Measurements from ENCODE around the gene BIRC6.
"Not testable (repeated sequence)": the region's sequence is repeated elsewhere in the genome, so short reads cannot be mapped to it uniquely, and the experiment has no call there.

The BIRC6 gene

DNA sequence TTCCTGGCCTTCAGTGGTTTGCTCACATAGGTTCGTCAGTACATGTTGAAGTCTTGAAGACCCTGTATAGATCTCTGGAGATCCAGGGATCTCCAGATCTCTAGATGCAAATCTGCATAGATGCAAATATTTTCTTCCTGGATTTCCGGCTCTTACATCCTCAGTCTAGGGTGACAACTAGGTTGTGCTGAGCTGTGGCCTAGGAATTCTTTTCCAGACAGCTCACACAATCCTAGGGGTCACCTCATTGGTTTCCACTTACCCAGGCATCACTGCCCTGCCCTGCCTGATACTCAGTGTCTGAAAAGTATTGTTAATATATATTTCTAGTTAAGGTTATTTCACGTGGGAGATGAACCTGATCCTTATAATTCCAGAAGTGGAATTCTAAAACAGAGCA is 165.9 kb downstream of the BIRC6 start:
- no peak for DNase-seq

DNA sequence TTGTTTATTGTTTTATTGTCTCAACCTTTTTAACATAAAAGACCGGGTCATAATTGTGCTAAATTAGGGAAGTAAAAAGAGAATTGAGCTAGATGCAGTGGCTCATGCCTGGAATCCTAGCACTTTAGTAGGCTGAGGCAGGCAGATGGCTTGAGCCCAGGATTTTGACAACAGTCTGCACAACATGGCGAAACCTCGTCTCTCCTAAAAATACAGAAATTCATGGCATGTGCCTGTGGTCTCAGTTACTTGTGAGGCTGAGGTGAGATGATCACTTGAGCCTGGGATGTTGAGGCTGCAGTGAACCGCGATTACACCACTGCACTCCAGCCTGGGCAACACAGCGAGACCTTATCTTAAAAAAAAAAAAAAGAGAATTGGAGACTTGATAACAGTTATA is 166.9 kb downstream of the BIRC6 start:
- no peak for DNase-seq

DNA sequence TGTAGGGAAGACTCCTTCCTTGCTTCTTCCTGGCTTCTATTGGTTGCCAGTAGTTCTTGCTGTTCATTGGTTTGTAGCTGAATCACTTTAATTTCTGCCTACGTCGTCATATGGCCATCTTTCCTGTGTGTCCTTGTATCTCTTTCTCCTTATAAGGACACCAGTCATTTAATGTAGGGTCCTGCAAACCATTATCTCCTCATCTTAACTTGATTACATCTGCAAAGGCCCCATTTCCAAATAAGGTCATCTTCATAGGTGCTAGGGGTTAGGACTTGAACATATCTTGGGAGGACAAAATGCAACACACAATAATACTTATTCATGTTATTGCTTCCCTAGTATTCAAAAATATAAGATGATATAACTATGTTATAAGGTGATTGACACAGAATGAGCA is 175.5 kb downstream of the BIRC6 start:
- DNase-seq: no peak

DNA sequence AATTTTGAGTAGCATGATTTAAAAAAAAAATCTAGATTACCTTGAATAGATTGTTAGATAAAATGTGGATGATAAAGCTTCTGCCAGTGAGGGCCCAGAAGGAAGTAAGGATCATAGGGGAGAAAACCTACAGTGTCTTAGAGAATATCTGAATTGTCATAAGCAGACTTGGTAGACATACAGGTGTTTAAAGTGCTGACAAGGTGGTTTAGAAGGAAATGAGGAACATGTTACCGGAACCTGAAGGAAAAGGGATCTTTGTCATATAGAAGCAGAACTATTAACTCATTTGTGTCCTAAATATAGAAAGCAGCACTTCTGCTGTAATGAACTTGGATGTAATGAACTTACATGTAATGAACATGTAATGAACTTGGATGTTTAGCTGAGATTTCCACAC is 176.1 kb downstream of the BIRC6 start:
- DNase-seq: no peak

DNA sequence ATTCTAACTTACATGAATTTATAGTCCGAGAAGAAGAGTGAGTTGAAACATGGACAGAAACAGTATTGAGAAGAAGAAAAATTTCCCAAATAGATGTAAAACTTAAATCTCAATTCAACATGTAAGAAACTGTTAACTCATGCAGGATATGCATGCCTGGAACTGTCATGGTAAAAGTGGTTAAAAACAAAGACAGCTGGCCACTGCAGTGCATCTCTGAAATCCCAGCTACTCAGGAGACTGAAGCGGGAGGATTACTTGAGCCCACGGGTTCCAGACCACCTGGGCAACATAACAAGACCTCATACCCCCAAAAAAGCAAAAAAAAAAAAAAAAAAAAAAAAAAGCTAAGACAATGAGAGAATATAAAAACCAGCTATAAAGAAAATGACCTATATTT is 178.0 kb downstream of the BIRC6 start:
- no peak for DNase-seq

DNA sequence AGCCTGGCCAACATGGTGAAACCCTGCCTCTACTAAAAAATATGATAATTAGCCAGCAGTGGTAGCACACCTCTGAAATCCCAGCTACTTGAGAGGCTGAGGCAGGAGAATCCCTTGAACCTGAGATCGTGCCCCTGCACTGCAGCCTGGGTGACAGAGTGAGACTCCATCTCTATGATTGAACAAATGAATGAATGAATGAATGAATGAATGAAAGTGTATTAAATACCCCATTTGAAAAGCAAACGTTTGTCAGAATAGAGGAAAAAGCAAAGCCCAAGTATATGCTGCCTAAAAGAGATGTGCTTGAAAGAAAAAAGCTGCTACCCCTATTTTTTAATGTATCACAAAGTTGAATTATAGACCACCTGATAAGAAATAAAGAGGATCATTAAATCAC is 181.9 kb downstream of the BIRC6 start:
- DNase-seq: no peak

DNA sequence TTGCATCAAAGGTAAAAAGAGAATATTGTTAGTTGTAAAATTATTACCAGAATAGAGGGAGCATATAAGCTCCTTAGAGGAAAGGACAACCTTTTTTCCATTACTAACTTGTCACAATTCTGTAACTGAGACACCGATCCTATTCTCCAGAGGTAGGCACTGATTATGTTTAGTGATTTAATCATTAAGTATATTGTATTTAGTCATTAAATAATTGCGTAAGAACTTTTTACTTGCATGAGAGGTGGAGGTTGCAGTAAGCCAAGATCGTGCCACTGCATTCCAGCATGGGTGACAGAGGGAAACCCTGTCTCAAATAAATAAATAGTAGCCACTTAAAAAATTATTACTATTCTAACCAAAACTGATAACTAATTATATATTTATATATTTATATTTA is 195.7 kb downstream of the BIRC6 start:
- DNase-seq: not testable (repeated sequence)

DNA sequence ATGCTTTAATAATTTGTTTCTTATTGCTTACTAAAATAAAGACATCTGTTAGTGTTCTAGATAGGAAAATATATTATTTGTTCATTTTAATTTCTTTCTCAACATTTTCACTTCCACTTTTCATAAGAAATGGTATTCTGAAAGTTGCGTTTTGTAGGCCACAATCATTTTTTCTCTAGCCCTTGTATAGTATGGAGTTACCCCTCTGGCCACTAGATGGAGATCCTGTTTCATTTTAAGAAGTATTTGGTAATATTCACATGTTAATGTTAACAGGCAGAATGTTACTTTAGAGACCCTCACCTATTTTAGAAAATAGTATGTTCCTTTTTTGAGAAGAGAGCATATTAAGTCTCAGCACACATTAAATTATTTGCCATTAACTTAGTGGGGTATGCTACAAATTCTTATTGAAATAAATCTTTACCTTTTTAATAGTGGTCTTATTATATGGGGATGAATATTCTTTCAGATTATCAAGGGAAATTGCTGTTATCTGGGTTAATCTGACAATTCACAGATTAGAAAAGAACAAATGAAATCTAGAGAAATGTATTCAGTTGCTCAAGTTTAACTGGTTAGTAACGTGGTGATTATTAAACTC is 197.1 kb downstream of the BIRC6 start:
- DNase-seq: no peak

DNA sequence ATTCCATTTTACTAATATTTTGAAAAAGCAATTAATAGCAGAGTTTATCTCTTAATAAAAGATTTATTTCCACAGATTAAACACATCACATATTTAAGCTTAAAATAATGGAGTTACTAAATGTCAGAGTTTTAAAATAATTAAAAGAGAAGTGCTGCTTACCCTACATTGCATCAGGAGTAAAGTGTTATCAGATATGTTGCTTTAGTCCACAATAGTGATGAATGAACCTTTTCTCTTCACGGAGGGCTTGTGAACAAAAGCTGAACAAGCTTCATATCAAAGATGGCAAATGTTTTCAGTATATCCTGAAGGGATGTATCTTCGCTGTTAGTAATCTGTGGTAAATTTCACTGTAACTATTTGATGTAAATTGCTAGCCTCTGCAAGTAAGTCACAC is 201.7 kb downstream of the BIRC6 start:
- DNase-seq: no peak

DNA sequence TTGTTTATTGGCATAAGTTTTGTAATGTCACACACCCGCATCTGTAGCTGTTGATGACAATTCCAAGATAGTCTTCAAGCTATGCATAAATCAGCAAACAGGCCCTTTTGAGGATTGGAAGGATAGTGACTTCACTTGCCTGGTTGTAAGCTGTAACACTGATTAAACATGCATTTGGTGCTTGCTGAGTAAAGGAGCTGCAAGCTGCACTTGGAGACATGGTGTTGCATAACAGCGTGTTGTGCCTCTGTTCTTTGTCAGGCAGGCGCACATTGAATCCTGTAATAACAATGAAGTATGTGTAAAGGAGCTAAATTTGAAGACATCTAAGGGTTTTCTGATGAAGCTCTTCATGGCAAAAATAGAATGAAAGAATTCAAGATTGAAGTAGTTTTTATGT is 202.3 kb downstream of the BIRC6 start:
- no peak for DNase-seq

DNA sequence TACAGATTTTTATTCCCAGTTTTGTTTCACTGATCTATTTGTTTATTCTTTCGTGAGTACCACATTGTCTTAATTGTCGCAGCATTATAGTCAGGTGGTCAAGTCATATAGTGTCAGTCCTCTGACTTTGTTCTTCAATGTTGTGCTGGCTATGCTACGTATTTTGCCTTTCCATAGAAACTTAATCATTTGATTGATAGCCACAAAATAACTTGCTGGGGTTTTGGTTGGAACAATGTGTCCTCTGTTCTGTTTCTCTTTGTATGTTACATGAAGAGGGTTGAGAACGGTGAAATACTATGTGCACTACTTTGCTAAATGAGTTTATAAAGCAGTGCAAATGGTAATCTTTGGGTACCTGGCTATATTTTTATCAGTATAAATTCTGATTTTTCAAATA is 206.1 kb downstream of the BIRC6 start:
- no peak for DNase-seq

DNA sequence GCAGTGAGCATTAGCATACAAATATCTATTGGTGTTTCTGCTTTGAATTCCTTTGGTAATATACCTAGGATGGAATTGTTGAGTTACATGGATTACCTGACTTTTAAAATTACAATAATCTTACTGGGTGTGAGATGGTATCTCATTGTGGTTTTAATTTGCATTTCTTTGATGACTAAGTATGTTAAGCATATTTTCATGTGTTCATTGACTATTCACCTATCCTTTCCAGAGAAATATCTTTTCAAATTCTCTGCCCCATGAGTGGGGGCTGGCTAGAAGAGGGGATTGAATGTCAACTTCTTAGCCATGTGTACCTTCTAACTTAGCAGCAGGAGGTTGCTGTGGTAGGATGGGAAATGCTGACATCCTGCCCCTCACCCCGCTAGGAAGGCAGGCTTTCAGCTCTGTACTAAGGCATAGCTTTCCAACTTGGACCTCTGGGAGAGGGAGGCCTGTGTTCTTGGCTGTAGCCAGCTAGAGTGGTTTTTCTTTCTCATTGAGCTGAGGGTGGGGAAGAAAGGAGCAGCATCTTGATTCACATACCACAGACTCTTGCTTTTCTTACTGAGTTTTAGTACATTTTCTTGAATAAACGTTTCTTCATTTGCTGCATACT is 207.7 kb downstream of the BIRC6 start:
- no peak for DNase-seq

DNA sequence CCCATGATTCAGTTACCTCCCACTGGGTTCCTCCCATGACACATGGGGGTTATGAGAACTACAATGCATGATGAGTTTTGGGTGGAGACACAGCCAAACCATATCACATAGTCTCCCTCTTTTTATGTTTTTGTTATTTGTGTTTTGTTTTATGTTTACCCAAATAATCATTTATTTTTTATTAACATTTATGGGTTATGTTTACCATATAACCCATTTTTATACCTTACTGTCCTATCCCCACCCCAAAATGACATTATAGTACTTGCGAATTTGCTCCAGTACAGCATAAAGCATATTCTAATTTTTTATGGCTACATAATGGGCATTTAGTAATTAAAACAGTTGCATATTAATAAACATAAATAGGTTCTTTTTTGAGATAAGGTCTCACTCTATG is 209.1 kb downstream of the BIRC6 start:
- no peak for DNase-seq

DNA sequence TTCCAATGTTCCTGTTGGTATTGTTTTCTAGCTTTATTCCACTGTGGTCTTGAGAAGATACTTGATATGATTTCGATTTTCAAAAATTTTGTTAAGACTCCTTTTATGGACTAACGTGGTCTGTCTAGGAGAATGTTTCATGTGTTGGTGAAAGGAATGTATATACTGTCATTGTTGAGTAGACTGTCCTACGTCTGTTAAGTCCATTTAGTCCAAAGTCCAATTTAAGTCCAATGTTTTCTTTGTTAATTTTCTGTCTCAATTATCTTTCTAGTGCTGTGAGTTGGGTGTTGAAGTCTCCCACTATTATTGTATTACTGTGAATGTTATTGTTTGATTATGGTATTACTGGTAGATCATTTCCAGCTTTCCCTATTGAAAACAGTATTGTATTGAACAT is 215.2 kb downstream of the BIRC6 start:
- DNase-seq: no peak

DNA sequence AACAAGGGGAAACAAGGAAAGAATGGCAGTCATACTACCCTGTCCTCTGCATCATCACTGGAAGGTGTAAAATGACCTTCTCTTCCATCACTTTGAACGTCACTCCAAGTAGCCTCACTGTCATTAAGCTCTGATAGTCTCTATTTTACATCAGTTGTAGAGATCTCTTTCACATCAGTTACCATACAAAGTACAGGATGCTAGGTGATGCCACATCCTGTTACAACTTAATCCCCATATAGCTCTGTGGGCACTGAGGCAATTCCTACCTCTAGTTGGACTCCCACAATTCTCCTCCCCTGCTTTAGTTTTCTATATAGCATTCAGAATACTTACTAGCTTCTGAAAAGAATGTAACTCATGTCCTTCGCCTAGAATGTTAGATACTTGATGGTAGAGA is 215.9 kb downstream of the BIRC6 start:
- no peak for DNase-seq

DNA sequence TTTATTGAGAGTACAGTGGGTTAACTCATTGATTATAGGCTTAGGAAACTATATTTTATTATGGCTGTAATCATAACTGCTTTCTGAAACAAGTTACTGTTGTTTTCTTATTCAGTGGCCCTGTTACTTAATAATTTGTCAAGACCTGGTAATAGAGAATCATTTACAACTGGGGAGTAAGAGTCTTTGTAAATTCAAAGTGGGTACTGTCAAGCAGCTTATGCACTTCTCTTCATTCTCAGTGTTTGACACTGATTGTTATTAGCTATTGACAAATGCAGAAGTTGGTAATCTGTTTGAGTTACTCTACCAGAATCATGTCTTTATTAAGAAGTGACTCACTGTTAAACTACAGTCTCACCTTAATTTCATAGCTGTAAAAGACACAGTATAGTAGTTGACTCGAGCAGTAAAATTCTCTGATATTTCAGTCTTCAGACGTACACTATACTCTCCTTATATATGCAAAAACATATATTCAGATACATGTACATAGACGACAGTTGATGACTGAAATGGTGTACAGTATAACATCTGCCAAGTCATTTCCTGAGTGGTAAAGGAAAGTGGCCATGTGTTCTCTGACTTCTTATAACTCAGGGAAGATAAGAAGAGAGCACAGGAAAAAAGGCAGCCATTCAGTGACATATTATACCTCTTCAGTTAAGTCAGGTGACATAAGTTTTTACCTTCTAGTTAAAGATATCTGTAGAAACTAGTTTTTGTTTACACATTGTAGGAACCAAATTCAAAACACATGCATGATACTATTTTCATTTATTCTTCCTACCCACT is 235.0 kb downstream of the BIRC6 start:
- DNase-seq: no peak

DNA sequence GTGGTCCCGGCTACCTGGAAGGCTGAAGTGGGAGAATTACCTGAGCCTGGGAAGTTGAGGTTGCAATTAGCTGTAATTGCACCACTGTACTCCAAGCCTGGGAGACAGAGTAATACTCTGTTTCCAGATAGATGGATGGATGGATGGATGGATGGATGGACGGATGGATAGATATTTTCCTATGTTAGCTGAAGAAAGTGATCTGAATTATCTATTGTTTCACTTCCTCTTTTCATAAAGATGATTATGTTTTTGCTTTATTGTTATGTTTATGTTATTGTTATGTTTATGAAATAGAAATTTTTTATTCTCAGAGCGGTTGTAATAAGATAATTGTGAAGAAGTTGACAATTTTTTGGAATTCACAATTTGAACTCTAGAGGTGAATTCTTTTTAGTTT is 237.8 kb downstream of the BIRC6 start:
- no peak for DNase-seq

DNA sequence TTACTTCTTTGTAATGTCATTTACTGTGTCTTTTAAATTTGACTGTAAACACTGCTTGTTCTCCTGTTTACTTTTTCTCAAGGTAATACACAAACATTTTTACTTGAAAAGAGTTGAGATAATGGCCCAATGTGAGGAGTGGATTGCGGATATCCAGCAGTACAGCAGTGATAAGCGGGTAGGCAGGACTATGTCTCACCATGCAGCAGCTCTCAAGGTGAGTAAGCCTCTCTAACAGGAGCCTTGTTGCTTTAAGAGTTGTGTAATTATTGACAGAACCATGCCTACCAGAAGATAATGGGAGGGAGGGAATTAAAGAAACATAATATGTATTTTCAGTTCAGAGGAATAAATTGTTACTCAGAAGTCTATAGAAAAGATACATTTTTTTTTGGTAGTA is 254.5 kb downstream of the BIRC6 start:
- DNase-seq: no peak

DNA sequence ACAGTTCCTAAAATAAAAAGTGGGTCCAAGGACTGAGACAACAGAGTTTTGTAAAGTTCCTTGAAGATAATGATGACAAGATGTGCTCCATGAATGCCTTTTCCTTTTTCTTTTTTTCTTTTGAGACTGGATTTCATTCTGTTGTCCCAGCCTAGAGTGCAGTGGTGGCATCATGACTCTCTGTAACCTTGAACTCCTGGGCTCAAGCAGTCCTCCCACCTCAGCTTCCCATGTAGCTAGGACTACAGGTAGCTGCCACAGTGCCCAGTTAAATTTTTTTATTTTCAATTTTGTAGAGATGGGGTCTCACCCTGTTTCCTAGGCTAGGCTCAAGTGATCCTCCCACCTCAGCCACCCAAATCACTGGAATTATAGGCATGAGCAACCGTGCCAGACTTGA is 254.9 kb downstream of the BIRC6 start:
- no peak for DNase-seq

DNA sequence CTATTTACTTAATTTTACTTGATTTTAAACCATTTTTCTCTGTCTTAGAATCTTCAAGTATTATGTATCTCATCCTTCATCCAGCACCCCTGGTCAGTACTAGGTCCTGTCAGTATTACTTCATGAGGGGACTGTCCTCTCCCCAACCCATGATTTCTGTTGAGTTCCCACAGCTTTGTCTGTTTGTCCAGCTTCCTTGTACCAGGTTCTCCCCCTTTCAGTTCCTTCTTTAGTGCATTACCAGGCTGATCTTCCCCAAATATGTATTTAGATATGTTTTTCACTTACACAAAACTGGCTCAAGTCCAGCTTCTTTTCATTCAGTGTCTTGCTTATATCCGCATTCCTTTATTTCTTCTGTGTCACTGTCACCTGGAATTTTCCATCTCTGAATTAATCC is 257.3 kb downstream of the BIRC6 start:
- no peak for DNase-seq

DNA sequence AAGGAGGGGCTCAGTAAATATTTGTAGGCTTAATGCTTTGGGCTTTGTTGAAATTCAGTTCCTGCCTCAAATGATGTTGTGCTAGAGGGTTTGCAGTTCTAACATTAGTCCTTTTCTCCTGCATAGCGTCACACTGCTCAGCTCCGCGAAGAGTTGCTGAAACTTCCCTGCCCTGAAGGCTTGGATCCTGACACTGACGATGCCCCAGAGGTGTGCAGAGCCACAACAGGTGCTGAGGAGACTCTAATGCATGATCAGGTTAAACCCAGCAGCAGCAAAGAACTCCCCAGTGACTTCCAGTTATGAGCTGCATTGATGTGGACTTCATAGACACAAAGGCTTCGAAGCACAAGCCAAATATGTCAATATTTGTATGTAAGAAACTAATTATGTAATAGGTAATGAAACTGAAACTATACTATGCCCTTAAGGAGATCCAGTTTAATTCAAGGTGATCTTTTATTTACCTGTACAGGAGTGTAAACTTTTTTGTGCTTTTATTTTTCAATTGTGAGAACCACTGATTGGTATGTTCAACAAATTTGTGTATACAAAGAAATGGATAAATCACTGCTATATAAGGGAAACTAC is 260.9 kb downstream of the BIRC6 start:
- DNase-seq: no peak

DNA sequence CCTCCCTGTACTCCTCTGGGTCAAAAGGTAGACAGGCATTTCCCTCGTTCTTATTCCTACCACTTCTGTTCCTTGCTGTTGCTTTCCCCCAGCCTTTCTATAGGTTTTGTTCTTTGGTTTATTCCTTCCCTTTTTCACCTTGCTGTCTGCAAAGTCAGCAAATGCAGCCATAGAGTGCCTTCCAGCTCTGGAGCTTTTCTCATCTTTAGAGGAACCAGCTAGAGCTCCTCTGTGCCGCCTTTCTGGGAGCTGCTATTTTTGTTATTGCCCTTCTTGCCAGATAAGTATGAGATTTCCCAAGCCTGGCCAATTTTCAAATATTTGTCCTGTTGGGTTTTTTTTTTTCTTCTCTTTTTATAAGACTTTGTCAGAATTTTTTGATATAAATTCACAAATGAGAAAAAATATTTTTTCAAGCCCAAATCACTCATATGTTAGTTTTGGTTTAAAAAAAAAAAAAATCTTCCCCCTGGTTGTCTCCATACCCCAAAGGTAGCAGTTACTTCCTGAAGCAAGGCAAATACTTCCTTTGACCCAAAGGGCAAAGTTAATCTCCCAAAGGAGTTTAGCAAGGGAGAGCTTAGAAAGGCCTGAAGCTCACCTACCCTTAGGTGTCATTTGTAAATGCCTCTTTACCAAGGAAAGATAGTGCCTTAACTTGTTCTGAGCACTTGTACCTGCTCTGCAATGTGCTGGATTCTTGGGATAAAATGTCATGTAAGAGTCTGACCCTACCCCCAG is 265.9 kb downstream of the BIRC6 start:
- DNase-seq: no peak

DNA sequence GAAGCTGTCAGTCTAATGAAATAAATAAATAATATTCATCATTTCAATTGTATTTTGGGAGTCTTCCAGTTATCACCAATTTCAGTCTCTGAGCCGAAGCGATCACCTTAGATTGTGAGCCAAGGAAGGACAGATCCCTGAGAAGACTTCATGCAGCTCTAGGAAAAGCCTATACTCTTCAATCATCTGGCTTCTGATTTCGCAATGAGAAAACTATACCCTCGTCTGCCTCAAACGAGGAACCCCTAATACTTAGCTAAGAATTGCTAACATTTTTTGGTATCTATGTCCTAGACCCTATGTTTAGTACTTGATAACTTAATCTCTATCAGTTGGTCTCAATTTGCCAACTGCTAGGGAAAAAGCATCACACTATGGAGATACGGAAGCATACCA is 266.5 kb downstream of the BIRC6 start:
- DNase-seq: no peak
